ENCODE results near the gene XPNPEP2. TPM values are rescaled to one million over a fixed set of nuclear protein-coding genes. Genes with fewer than 3 reads are reported as not detected.

The XPNPEP2 gene
- polyA plus RNA-seq, 6 donors from 2014 or later: 0.11 to 0.58 (median 0.22) TPM; not detected in 2

- Mint-ChIP-seq H3K27ac (peak overlapping the region in 1 of 6 donors; percentile 89), H3K4me3 (no peak overlapping the region), H3K4me1 (peaks cover 27 to 38% (median 34%) of the 10 kb centered on the region in 3 donors), H3K36me3 (no peaks in the 10 kb centered on the region), H3K9me3 (peaks cover 0 to 3% (median 0%) of the 10 kb centered on the region in 7 donors), H3K27me3 (no peaks in the 10 kb centered on the region)
- ATAC-seq (ENCODE audit: low read depth in 2 of 2) (no peak), DNase-seq (no peak)
Measured at GRCh38 chrX:129762448-129762847, 23.7 kb downstream of the XPNPEP2 start.

DNA sequence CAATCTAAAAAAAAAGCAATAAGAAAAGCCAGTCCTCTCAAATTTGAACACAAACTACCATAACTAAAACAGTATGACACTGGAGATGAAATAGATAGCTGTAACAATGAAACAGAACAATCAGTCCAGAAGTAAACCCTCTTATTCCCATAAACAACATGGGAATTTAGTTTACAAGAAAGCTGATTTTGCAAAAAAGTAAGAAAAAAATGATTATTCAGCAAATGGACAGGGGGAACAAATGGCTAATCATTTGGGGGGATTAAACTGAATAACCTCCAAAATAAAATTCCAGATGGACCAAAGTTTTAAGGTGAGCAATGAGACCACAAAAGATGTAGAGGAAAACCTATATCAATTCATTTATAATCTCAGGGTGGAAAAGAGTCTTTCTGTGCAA, 24.9 kb downstream of the XPNPEP2 start:
- H3K4me1 Mint-ChIP-seq: peaks cover 23 to 38% (median 31%) of the 10 kb centered on the region in 3 donors
- ATAC-seq (ENCODE audit: low read depth in 2 of 2) (no peak), DNase-seq (no peak)
- H3K9me3 Mint-ChIP-seq: peaks cover 0 to 3% (median 0%) of the 10 kb centered on the region in 7 donors
- no peaks in the 10 kb centered on the region for H3K36me3 Mint-ChIP-seq
- H3K27me3 Mint-ChIP-seq: no peaks in the 10 kb centered on the region
- no peak overlapping the region for H3K27ac Mint-ChIP-seq
- no peak overlapping the region for H3K4me3 Mint-ChIP-seq

GRCh38 chrX:129768186-129768585, 29.4 kb downstream of the XPNPEP2 start:
- Mint-ChIP-seq H3K27ac (peak overlapping the region in 4 of 6 donors; percentile 44 to 94 (median 82)), H3K9me3 (peaks cover 0 to 1% (median 0%) of the 10 kb centered on the region in 7 donors), H3K4me3 (peak overlapping the region in 5 of 8 donors; percentile 18 to 64 (median 50)), H3K36me3 (no peaks in the 10 kb centered on the region), H3K27me3 (no peaks in the 10 kb centered on the region), H3K4me1 (peaks cover 25 to 59% (median 39%) of the 10 kb centered on the region in 3 donors)
- DNase-seq (no peak), ATAC-seq (ENCODE audit: low read depth in 2 of 2) (no peak)

- peak overlapping the region in 6 of 8 donors; percentile 47 to 69 (median 54) for H3K4me3 Mint-ChIP-seq
- no peaks in the 10 kb centered on the region for H3K36me3 Mint-ChIP-seq
- no peaks in the 10 kb centered on the region for H3K27me3 Mint-ChIP-seq
- peaks cover 26 to 65% (median 43%) of the 10 kb centered on the region in 3 donors for H3K4me1 Mint-ChIP-seq
- DNase-seq (no peak), ATAC-seq (ENCODE audit: low read depth in 2 of 2) (no peak)
- H3K9me3 Mint-ChIP-seq: no peaks in the 10 kb centered on the region
- peak overlapping the region; percentile 80 to 95 (median 94) for H3K27ac Mint-ChIP-seq
Measured at GRCh38 chrX:129768586-129769466, 30.0 kb downstream of the XPNPEP2 start.

DNA sequence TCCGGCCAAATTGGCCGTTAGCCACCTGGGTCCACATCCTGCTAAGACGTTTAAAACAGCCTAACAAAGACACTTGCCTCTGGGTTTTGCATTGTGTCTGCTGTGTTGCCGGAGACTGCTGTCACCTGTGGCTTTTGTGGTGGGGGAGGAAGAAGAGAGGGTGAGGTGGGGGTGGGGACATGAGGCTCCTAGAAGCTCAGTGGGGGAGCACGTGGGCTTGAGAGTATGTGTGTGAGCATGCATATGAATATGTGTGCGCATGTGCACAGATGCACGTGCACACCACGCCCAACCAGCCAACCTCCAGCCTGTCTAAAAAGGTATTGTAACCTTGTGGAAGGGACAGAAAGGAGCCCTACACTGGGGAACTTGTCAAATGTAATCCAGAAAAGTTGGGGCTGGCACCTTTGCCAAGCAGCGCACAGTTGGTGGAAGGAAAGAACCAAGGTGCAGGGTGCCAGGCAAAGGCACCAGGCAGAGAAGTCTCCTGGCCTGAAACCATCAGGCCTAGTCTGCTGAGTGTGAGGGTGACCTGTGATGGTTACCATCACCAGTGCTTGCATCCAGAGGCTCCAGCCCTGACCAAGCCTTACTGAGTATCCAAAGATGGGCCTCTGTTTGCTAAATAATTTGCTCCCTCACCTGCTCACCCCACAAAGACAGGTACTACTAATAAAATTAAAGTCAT, 30.8 kb downstream of the XPNPEP2 start:
- H3K9me3 Mint-ChIP-seq: no peaks in the 10 kb centered on the region
- H3K36me3 Mint-ChIP-seq: no peaks in the 10 kb centered on the region
- DNase-seq (peak; percentile 64), ATAC-seq (ENCODE audit: low read depth in 2 of 2) (peak; percentile 46 to 53)
- H3K27ac Mint-ChIP-seq: peak overlapping the region; percentile 80 to 95 (median 94)
- H3K27me3 Mint-ChIP-seq: no peaks in the 10 kb centered on the region
- H3K4me3 Mint-ChIP-seq: peak overlapping the region; percentile 15 to 78 (median 49)
- peaks cover 33 to 73% (median 50%) of the 10 kb centered on the region in 3 donors for H3K4me1 Mint-ChIP-seq

DNA sequence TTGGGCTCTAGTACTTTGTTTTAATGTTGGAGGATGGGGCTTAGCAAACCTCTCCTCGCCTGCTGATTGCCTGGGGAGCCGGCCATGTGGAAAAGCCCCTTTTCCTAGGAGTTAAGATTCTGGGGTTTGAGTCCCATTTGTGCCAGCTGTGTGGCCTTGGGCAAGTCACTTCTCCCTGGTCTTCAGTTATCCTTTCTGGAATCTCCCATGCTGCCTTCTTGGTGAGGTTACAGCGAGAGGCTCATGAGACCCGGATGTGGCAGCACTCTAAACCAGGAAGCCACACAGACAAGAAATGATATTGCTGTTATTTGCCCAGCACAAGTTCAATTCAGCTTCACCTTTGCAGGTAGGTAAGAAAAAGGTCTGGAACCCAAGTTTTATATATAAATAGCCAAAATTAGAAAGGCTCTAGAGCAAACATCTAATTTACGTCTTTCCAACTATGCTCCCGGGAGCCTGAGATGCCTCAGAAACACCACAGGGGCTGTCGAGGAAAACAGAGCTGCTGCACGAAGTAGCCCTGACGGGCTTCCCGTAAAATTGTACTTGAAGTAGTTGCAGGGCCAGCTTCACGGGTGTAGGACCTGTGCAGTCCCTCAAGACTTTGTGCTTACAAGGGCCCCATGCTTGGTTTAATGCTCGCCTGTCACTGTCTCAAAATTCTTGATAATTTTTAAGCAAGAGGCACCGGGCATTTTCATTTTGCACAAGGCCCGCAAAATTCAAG, 32.7 kb downstream of the XPNPEP2 start:
- Mint-ChIP-seq H3K9me3 (no peaks in the 10 kb centered on the region), H3K36me3 (no peaks in the 10 kb centered on the region), H3K4me1 (peaks cover 42 to 84% (median 58%) of the 10 kb centered on the region in 3 donors), H3K27ac (peak overlapping the region; percentile 77 to 99 (median 92)), H3K4me3 (peak overlapping the region in 3 of 8 donors; percentile 6 to 75 (median 24)), H3K27me3 (no peaks in the 10 kb centered on the region)
- no peak for DNase-seq
- no peak for ATAC-seq (ENCODE audit: low read depth in 2 of 2)

- Mint-ChIP-seq H3K9me3 (no peaks in the 10 kb centered on the region), H3K4me3 (peak overlapping the region; percentile 45 to 88 (median 83)), H3K27me3 (no peaks in the 10 kb centered on the region), H3K36me3 (no peaks in the 10 kb centered on the region), H3K4me1 (peaks cover 45 to 87% (median 65%) of the 10 kb centered on the region in 3 donors), H3K27ac (peak overlapping the region; percentile 97 to 99 (median 98))
- peak; percentile 89 for DNase-seq
- ATAC-seq (ENCODE audit: low read depth in 2 of 2): peak; percentile 72
Measured at GRCh38 chrX:129772796-129773431, 34.1 kb downstream of the XPNPEP2 start.

DNA sequence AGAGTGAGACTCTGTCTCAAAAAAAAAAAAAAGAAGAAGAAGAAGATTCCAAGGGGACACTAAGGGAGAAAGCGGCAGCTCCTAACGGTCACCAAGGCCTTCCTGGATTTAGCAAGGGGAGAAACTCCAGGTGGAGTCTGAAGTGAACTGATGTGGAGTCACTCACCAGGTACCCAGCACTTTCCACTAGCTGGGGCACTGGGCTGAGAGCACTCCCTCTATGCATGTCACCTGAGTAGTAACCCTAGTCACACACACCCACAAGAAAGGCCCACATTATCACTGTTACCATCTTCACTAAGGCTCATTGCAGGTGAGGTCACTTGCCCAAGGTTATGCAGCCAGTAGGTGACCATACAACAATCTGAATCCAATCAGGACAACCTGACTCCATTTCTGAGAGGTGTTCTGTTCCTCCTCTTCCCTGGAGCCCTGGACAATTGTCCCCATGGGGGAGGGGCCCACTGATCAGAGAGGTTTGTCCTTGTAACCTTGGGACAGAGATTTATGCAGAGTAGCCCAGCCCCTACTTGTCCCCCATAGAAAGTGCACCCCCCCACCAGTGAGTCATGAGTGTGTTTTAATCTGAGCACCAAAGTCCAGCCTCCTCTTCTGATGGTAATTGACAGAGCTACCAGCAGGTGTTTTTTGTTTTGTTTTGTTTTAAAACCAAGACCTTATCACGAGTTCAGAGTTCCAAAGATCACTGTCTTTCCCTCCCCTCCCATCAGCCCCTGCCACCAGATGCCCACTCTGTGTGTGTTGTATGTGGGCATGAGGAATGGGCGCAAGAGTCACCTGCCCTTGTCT, 35.1 kb downstream of the XPNPEP2 start:
- Mint-ChIP-seq H3K9me3 (peaks cover 0 to under 1% (median 0%) of the 10 kb centered on the region in 7 donors), H3K27me3 (no peaks in the 10 kb centered on the region), H3K27ac (peak overlapping the region; percentile 97 to 99 (median 98)), H3K36me3 (no peaks in the 10 kb centered on the region), H3K4me3 (peak overlapping the region in 7 of 8 donors; percentile 5 to 85 (median 63)), H3K4me1 (peaks cover 42 to 82% (median 59%) of the 10 kb centered on the region in 3 donors)
- ATAC-seq (ENCODE audit: low read depth in 2 of 2) (no peak), DNase-seq (no peak)

DNA sequence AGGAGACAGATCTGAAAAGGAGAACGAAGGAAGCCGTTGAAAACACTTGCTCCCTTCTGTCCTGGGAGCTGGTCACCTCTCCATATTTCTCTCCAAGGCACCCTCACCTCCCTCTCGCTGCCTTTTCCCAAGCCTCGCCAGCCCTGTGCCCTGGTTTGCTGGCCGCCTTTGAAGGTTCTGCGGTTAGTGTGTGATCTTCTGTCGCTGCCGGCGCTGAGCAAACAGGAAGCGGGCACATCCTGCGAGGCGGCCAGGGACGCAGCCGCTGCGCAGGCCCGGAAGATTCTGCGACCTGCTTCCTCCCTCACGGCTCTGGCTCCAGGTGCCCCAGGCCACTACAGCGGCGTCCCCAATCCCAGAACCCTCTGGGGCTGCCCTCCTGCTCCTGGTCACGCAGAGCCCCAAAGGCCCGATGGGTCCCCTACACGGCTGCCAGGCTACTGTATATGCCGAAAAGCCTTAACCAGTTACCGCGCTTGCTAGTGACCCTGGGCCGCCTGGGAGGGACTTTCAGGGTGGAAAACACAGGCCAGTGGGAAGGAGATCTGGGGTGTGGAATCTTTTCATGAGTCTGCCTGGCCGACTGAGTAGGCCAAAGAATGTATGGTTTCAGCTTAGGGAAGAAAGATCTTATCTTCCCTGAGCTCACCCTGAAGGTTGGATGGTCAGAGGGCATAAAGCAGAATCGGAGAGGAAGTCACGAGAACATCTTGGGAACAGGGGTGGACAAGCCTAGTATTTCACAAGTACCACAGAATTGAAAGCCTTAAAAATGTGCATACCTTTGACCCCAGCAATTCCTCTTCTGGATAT, 38.6 kb downstream of the XPNPEP2 start:
- Mint-ChIP-seq H3K27me3 (no peaks in the 10 kb centered on the region), H3K4me3 (peak overlapping the region; percentile 87 to 100 (median 91)), H3K27ac (peak overlapping the region; percentile 98 to 99 (median 99)), H3K9me3 (peaks cover 0 to 6% (median 0%) of the 10 kb centered on the region in 7 donors), H3K36me3 (peaks cover 5 to 10% of the 10 kb centered on the region in 2 donors), H3K4me1 (peaks cover 45 to 77% (median 47%) of the 10 kb centered on the region in 3 donors)
- DNase-seq: peak; percentile 78
- ATAC-seq (ENCODE audit: low read depth in 2 of 2): peak; percentile 26 to 30

- H3K27me3 Mint-ChIP-seq: no peaks in the 10 kb centered on the region
- DNase-seq (no peak), ATAC-seq (ENCODE audit: low read depth in 2 of 2) (no peak)
- peaks cover 5 to 19% of the 10 kb centered on the region in 2 donors for H3K36me3 Mint-ChIP-seq
- H3K27ac Mint-ChIP-seq: peak overlapping the region; percentile 96 to 99 (median 98)
- peak overlapping the region; percentile 87 to 100 (median 97) for H3K4me3 Mint-ChIP-seq
- peaks cover 0 to 6% (median 0%) of the 10 kb centered on the region in 7 donors for H3K9me3 Mint-ChIP-seq
- H3K4me1 Mint-ChIP-seq: peaks cover 50 to 77% (median 54%) of the 10 kb centered on the region in 3 donors
Measured at GRCh38 chrX:129779086-129779672, 40.4 kb downstream of the XPNPEP2 start.

DNA sequence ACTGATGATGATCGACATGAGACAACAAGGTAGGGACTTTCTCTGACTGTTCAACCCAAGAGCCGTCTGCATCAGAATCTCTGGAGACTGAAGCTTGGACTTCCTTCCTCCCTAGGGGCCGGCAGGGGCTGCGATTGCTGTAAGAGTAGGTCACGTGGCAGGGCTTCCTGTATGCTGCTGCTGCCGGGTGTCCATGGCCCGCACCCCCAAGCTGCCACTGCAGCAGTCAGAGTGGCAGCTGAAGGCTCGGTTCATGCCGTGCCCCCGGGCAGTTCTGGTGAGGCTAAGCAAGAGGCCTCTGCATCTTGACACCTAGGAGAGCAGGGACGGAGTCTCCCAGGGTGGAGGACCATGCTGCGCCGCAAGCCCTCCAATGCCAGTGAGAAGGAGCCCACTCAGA, 41.0 kb downstream of the XPNPEP2 start, which contains the start of gene SASH3:
TSS of gene SASH3 (plus strand) at position 203 of the 400 bp plus-strand sequence. CDS start at position 352, 149 bp downstream.
- ATAC-seq (ENCODE audit: low read depth in 2 of 2) (peak; percentile 50 to 55), DNase-seq (peak; percentile 82)
- Mint-ChIP-seq H3K9me3 (peaks cover 0 to 6% (median 0%) of the 10 kb centered on the region in 7 donors), H3K27me3 (no peaks in the 10 kb centered on the region), H3K4me1 (peaks cover 48 to 77% (median 48%) of the 10 kb centered on the region in 3 donors), H3K36me3 (peaks cover 5 to 19% of the 10 kb centered on the region in 2 donors), H3K27ac (peak within 1 kb of the TSS; percentile 96 to 99 (median 98)), H3K4me3 (peak within 1 kb of the TSS; percentile 87 to 100 (median 97))
